HG03342 (cell line): Measurements from ENCODE around the gene HESX1.
A peak's percentile ranks its signal among the peaks of the same experiment; 100 is the strongest.

Experiments
- ATAC-seq: cut with Tn5 transposase; IDR thresholded peaks from one replicate; pipeline ENCODE4 v1.9.1; 2021; ENCODE audit warnings: mild to moderate bottlenecking, moderate library complexity; ENCODE audit not compliant: unreplicated experiment

The HESX1 gene

DNA sequence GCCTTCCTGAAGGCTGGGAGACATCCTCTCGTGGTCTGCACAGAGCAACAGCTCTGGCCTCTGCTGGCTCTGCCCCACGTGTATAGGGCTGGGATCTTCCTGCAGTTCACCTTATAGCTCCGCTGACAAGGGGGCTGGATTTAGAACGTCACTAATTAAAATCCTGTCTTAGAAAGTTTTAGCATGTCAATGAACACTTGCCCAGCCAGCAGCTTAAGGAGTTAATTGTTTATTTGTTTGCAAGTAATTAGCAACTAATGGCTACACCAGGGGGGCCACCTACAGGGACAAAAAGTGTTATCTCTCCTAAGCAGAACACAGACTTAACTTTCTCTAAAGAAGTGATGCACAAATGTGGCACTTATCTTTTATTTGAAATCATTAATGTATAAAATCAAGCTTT is at the start of gene HESX1:
Gene HESX1 (minus strand): TSS at position 84 of the 403 bp plus-strand sequence. CDS start 60 bp downstream, at position 24.
- no peak for ATAC-seq

DNA sequence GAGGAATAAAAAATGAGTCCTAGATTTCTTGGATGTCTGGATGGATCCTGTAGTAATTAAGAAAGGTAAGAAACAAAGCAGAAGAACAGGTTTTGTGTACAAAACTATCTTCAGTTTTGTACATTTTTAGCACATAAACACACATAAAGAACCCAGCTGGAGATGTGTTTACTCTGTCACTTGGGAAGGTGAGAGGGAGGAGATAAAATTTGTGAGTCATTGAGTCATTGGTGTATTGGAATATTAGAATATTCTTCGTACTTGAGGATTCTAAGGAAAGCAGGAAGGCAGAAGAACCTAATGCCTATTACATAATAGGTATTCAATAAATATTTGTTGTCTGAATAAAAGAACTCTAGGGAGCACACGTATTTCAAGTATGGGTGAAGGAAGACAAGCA is 45.2 kb upstream of the HESX1 start:
- no peak for ATAC-seq

DNA sequence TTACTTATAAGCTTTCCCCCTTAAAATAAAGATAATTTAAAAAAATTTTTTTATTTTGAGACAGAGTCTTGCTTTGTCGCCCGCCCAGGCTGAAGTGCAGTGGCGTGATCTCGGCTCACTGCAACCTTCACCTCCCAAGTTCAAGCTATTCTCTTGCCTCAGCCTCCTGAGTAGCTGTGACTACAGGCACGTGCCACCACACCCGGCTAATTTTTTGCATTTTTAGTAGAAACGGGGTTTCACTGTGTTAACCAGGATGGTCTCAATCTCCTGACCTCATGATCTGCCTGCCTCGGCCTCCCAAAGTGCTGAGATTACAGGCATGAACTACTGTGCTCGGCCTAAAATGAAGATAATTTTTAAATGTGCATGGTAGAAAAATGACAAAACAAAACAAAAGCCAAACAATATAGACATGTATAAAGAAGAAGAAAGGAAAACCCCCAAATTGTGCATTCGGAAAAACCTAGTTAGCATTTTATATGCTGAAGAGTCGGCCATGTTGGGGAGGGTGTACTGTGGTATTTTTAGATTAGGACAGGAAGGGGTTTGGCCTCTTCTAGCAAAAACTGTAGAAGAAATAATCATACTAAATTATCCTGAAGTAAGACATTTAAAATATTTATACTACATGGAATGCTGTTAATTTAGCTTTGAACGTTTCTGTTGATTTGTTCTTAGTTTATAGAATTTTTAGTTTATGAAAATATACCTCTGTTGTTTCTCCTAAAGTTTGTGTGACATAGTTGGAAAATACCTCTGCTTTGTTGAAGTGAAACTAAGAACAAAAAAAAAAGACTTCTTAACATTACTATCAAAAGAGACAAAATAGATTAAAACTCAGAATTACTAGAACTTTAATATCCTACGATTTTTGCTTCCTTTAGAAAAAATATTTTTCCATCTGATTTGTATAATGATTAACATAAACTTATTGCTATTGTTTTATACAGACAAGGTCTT is 35.1 kb upstream of the HESX1 start:
- peak; percentile 53 for ATAC-seq

DNA sequence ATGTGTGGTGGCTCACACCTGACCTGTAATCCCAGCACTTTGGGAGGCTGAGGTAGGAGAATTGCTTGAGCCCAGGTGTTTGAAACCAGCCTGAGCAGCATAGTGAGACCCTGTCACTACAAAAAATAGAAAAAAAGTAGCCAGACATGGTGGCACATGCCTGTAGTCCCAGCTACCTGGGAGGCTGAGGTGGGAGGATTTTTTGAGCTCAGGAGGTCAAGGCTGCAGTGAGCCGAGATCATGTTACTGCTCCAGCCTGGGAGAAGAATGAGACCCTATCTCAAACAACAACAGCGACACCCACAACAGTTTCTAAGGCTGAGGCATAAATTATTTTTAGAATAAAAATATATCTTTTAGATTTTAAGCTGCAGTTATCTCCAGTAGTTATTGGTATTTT is 34.0 kb upstream of the HESX1 start:
- ATAC-seq, result no peak

DNA sequence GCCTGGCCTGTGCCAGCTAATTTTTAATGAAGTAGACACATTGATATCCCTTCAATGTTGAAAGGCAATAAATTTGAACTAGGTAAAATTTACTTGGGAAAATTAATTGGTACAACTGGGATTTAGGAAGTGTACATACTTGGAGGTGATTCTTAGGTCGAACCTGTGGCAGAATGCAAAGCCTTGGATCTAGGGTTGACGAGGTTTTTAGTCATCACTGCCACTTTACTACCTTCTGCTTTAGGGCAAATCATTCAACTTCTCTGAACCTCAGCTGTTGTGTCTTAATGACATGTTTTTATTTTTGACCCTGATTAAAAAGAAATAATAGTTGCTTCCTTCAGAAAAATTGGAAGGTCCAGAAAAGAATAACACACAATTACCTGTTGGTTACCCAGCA is 30.2 kb upstream of the HESX1 start:
- ATAC-seq, result no peak

DNA sequence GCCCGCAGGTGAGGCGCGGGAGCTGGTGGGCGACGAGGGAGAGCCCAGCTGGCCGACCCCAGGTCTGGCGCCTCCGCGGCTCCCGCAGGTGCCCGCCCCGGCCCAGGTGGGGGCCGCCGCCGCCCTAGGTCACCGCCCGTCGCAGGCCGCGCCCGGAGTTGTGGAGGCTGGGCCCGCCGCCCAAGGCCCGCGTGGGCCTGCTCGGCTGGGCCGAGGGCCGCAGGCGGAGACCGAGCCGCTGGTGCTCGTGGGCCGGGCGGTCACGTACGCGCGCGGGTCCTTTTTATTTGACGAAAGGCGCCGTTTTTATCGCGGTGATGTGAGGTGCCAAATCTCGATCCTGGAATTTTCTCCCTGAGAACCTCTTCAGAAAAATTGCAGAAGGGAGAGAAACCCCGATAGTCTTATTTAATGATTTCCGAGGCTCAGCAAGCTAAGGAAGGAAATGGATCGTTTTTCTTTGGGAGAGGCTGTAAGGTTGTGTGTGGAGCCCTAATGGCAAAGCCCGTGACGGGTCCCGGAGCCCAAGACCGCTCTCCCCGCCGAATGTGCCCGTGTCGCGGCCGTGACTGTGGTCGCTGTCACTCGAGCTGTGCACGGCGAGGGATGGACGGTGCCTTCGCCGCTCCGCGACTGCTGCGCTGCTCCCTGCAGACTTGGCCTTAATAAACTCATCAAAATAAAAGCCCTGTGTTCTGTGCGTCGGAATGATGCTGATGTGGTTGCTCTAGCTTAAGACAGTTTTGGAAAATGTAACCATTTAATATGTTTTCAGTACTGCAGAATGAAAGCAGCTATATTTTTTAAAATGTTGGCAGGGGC is 28.4 kb upstream of the HESX1 start:
- peak; percentile 32 for ATAC-seq

DNA sequence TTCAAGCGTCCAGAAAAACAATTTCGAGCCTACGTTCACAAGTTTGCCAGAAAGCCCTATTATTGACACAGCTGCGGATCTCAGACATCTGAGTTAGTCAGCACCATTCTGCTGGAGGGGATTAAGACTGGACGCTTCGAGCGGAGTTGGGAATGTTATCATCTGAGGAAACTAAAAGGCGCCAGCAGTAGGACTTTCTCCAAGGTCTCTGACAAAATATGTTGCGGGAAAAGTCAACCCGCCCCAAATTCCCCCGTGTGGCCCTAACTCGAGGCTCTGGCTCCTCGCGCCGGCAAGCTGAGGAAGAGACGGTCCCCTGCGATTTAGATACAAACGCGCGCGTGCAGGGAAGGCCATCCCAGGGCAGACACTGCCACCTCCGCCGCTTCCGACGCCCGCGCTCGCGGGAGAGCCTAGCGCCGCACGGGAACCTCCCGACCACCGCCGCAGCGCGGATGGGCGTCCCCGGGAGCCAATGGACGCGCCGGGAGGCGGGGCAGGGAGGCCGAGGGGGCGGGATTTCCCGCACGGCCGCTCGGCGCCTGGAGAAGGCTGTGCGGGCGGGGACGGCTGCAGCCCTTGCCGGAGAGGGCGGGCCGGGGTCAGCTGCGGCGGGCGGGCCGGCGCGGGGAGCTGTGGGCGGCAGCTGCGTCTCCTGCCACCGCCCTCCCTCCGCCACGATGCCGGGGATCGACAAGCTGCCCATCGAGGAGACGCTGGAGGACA is 27.6 kb upstream of the HESX1 start, which contains the start of gene APPL1:
Gene APPL1 (plus strand): TSS at position 526 of the 726 bp plus-strand sequence. CDS start 155 bp downstream, at position 681.
- ATAC-seq, result peak; percentile 92

DNA sequence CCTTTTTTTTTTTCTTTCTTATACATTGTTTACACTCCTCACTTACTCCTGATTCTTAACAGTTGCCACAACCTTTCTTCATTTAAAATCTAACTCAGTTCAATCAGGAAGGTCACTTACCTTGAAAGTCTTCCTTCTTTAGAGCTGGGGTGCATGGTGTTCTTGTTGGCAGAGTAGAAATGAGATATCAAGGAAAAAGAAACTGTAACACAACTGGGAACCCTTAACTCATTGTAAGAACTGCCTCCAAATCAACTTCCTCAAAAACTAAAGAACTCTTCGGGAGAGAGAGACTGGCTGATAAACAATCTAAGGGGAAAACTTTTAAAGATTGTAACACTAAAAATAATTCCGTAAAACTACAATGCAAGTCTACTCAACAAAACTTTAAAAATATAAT is 26.4 kb upstream of the HESX1 start:
- ATAC-seq, result no peak

DNA sequence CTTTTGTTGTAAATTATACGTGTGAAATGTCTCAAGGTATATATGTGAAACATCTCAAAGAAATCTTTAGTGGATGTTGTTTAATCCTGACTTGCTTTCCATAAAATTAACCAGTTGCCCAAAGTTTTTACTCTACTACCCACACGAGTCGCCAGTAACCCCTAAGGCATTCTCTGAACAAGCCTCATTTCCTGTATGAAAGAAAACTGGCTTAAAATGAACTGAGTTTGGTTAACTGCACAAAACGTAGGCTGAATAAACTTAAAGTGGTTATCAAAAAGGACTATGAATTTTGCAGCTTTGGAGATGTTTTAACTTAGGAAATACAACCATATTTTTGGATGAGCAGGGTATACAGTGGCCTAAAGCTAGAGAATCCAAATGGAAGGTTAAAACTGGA is 25.1 kb upstream of the HESX1 start:
- no peak for ATAC-seq

DNA sequence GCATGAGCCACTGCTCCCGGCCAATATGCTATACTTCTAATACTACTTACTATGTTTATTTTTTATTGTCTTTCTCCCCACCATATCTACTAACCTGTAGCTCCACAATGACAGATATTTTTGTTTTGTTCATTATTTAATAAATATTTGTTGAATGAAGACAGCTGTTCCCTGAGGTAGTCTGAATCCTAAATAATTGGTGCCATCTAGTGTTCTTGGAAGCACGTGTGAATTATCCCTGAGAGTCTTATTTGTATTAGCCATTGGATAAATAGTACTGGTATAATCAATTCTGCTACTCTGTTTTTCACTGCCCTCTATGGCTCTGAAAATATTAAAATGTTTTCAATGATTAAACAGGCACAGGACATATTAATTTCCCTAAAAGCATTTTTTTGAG is 22.1 kb upstream of the HESX1 start:
- ATAC-seq, result no peak

DNA sequence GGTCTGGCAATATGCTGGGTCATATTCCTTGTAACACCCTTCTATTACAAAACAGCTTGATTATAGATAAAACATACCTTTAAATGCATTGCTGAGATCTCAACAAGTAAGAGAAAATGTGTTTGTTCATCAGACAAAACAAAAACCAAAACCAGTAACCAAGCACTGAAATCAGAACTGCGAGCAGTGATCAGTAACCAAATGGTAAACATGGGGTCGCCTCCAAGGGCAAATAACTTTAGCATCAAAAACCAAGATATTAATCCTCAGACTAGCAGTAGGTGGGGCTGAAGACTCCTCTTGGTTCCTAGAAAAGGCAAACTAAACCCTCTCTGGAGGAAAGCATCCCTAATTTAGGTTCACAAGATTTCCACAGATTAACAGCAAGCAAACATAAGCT is 6.6 kb upstream of the HESX1 start:
- ATAC-seq, result no peak

DNA sequence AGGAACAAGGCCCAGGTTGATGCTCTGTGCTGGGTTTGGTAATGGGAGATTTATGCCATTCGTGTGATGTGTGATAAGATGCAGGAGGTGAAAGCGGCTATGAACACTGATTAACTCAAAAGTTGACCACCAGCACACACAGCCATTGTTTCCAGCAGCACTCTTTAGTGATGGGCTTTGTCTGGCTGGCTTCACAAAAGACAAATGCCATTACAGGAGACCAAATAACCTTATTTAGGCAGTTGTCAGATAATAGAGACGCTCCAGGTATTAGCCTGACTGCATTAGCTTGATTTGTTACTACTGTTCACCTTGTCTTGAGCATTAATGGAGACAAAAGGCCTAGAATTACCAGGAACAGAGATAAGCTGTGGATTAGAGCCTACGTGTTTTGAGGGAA is 5.1 kb downstream of the HESX1 start:
- ATAC-seq, result no peak

DNA sequence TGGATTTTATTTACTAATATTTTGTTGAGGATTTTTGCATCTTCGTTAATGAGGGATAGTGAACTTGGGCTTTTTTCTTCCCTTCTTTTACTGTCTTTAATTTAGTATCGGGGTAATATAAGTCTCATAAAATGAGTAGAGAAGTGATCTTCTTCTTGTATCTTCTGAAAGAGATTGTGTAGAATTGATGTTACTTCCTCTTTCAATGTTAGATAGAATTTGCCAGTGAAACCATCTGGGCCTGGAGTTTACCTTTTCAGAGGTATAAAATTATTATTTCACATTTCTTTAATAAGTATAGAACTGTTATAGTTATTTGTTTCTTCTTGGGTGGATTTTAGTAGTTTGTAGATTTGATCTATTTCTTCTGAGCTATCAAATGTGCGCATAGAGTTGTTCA is 7.8 kb downstream of the HESX1 start:
- no peak for ATAC-seq

DNA sequence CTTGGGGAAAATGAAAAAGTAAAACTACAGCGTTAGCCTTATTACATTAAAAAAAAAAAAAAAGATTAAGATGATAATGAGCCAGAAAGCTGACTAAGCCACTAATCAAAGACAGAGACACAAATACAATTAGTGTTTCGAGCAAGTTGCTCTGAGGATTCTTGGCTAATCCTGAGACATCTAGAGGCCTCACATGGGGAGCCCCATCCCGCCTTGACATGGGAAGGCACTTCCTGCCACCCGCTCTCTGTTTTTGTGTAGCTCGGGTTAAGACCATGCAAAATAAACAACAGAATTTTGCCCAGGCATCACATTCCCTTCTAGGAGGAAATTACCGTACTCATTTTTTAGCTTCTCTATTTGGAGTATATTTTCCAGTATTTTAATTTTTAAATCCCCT is 15.3 kb downstream of the HESX1 start:
- no peak for ATAC-seq

DNA sequence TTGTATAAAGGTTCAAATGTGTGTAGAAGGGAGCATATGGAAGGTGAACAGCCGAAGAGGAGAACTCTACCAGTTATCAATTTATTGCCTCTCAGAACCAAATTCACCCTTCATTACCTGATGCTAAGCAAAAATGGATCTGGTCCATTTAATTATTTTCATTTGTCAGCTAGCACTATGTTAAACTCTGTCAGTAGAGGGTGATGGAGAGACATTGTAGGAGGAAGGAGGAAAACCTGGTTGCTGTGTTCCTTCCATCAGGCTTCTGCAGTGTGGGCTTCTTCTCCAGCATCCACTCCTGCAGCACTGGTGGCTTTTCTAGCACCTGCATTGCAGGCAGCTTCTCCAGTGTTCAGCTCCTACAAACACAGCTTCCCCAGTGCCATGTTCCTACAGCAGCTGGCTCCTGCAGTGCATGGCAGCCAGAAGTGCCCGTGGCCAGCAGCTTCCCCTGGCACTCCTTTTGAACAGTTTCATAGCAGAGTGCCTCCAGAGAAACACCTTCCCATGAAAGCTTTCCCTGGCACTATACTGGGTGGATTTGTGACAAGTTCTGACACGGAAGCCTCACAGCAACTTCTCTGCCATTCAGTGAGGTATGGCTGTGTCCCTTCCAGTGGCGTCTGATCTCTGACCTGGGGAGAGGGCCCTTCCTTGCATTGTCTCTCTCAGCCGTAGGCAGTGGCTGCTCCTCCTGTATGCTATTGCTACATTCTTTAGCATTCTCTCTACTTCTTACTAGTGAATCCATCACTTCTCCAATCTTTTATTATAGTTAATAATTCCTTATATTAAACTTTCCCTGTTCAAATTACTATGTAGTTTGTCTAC is 20.0 kb downstream of the HESX1 start:
- ATAC-seq, result no peak

DNA sequence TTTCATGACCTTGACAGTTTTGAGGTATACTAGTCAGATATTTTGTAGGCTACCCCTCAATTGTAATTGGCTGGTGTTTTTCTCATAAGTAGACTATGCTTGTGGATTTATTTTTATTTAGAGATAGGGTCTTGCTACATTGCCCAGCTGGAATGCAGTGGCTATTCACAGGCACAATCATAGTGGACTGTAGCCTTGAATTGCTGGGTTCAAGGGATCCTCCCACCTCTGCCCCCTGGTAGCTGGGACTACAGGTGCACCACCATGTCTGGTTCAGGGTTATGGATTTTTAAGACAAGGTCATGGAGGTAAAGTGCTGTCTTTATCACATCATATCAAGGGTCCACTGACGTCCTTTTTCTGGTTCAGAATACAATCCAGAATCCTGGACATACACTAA is 23.7 kb downstream of the HESX1 start:
- no peak for ATAC-seq

DNA sequence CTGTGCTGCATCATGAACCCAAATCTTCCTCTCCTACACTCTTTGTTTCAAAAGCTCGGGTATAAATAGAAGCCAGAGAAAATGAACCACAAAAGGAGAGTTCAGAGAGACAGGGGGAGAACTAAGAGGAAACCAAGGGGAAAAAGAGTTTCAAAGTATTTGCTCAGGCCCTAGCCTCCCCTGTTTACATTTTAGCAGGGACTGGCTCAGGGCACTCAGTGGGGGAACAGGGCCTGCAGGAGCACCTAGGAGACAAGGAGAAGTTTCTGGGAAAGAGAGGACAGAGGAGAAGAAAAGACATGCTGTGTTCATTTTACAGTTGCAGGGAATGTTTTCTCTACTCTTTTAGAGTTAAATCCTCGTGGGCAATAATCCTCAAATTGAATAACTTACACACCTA is 26.1 kb downstream of the HESX1 start:
- no peak for ATAC-seq

DNA sequence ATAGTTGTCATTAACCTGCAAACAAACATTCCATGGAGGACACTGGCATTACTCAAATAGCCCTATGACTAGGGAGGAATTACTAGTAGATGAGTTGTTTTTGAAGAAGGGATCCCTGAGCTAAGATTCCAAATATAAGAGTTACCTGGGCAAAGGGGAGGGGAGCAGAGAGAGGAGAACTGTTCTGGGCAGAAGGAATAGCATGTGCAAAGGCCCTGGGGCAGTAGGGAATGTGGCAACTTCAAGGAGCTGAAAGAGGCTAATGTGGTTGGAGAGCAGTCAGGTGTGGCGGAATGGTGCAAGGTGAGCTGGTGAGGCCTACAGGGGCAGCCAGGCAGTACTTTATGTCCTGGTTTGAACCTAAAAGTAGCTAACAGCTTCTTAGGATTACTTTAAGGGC is 28.8 kb downstream of the HESX1 start:
- no peak for ATAC-seq

DNA sequence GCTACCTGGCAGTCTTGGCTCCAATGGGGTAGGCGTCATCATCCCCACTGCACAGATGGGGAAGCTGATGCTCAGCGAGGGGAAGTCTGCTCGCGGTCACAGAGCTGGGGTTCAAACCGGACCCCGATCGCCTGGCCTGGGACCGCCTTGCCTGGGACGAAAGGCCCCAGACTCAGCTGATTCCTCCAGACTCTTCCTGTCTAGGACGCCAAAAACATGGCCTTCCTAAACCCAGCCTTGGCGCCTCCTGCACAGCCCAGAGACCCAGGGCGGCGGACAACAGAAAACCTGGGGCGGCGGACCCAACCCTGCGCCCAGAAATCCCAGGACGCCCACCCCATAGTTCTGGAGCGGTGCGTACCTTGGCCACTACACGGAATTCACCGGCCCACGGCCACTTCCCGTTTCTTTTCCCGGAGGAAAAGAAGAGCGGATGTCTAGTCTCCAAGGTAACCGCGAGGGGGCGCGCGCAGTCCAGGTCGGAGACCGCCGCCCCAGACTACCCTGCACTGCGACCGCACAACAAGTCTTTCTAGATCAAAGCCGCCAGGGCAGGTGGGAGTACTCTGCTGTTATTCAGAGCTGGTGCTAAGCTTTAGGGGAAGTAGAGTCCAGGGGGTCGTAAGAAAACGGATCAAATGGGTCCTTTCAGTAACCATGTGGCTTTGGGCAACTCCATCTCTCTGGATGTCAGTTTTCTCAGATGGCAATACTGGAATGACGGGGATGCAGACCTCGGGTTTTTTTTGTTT is 29.7 kb downstream of the HESX1 start:
- peak; percentile 64 for ATAC-seq

DNA sequence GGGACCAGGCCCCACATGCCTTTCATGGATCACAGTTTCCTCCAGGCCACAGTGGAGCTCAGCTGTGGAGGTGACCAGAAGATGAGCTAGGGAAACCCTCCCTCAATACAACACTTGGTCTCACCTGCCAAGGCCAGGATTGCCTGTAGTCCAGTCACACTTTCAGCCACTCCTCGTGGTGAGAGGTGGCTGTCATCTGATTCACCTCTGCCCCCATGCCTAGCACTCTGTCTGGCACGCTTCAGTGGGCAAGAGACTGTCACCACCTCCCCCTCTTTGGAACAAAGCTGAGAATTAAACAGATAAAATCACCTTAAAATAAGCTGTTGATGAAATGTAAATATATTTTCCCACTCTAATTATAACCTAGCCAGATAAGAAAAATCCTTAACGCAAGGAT is 30.7 kb downstream of the HESX1 start:
- no peak for ATAC-seq
